Neural progenitor cell (in vitro differentiated cells): ENCODE measurements around the gene RGS6. TPM values are rescaled to one million over a fixed set of nuclear protein-coding genes. Genes with fewer than 3 reads are reported as not detected.

Experiments
- DNase-seq: peaks from one replicate; pipeline ENCODE4 v3.0.0-alpha.2; 2016; ENCODE audit warnings: low spot score
- H2AFZ ChIP-seq: fragments of 200-600 bp; sonication (generic); replicated peaks from 2 replicates; pipeline ENCODE4 v1.6.1; 2016; ENCODE audit warnings: antibody characterized with exemption
- H3F3A ChIP-seq: fragments of 200-600 bp; sonication (generic); 2 replicates; pipeline ENCODE4 v1.6.1; 2016; ENCODE audit warnings: antibody characterized with exemption, low read depth
- H3K27ac ChIP-seq: fragments of 200-600 bp; sonication (generic); 2 replicates; pipeline ENCODE4 v1.5.1; 2016; ENCODE audit warnings: mild to moderate bottlenecking
- H3K27me3 ChIP-seq: fragments of 200-600 bp; sonication (generic); 2 replicates; pipeline ENCODE4 v1.6.1; 2016; ENCODE audit warnings: mild to moderate bottlenecking, moderate library complexity
- H3K36me3 ChIP-seq: fragments of 200-600 bp; sonication (generic); 2 replicates; pipeline ENCODE4 v1.5.1; 2016
- H3K4me1 ChIP-seq: fragments of 200-600 bp; sonication (generic); 2 replicates; pipeline ENCODE4 v1.6.1; 2016; ENCODE audit warnings: mixed run types
- H3K4me2 ChIP-seq: fragments of 200-600 bp; sonication (generic); 2 replicates; pipeline ENCODE4 v1.6.1; 2016
- H3K4me3 ChIP-seq: fragments of 200-600 bp; sonication (generic); 2 replicates; pipeline ENCODE4 v1.5.1; 2016
- H3K79me2 ChIP-seq: fragments of 200-600 bp; sonication (generic); 2 replicates; pipeline ENCODE4 v1.6.1; 2016; ENCODE audit warnings: low read depth
- H3K9ac ChIP-seq: fragments of 200-600 bp; sonication (generic); 2 replicates; pipeline ENCODE4 v1.6.1; 2016
- H3K9me3 ChIP-seq: fragments of 200-600 bp; sonication (generic); 2 replicates; pipeline ENCODE4 v1.5.1; 2016; ENCODE audit warnings: low read depth
- H4K20me1 ChIP-seq: fragments of 200-600 bp; sonication (generic); 2 replicates; pipeline ENCODE4 v1.6.1; 2016; ENCODE audit warnings: low read depth
- H3K27ac Mint-ChIP-seq: 3 replicates; pipeline ENCODE4 v1.8.0; 2021; ENCODE audit warnings: mixed read lengths
- H3K27me3 Mint-ChIP-seq: 2 replicates; pipeline ENCODE4 v1.8.0; 2022; ENCODE audit warnings: low read depth, mild to moderate bottlenecking, inconsistent platforms, moderate library complexity, mixed read lengths; ENCODE audit not compliant: insufficient read depth
- H3K36me3 Mint-ChIP-seq: 3 replicates; pipeline ENCODE4 v1.8.0; 2021; ENCODE audit warnings: mixed read lengths
- H3K4me1 Mint-ChIP-seq: 3 replicates; pipeline ENCODE4 v1.8.0; 2021; ENCODE audit warnings: mixed read lengths
- H3K4me3 Mint-ChIP-seq: 3 replicates; pipeline ENCODE4 v1.8.0; 2021; ENCODE audit warnings: mild to moderate bottlenecking, moderate library complexity, mixed read lengths
- H3K9me3 Mint-ChIP-seq: 3 replicates; pipeline ENCODE4 v1.8.0; 2020; ENCODE audit warnings: mixed read lengths
- CTCF ChIP-seq: fragments of 200-600 bp; sonication (generic); IDR thresholded peaks from 2 replicates; pipeline ENCODE4 v1.5.1; 2017; ENCODE audit warnings: antibody characterized with exemption, mild to moderate bottlenecking
- EZH2 ChIP-seq: fragments of 200-600 bp; sonication (generic); IDR thresholded peaks from 2 replicates; pipeline ENCODE4 v1.6.1; 2017; ENCODE audit warnings: antibody characterized with exemption, mild to moderate bottlenecking, moderate library complexity
- EZH2phosphoT487 ChIP-seq: fragments of 200-600 bp; sonication (generic); IDR thresholded peaks from 2 replicates; pipeline ENCODE4 v1.6.1; 2017; ENCODE audit warnings: antibody characterized with exemption
- total RNA-seq: library from RNA; depleted of rRNA; stranded (reverse); fragments of >200 nt; gene quantifications from 2 replicates; pipeline ENCODE4 v1.2.3, GENCODE V29; 2015; ENCODE audit warnings: low replicate concordance

Gene RGS6
- total RNA-seq, 1 donor from 2014 or later, result 0.80 TPM

GRCh38 chr14:72075649-72076334 lies 143.6 kb downstream of the RGS6 start:
- Mint-ChIP-seq H3K27me3 (no peaks in the 10 kb centered on the region), H3K4me3 (no peak overlapping the region), H3K27ac (peak overlapping the region; percentile 5), H3K36me3 (no peaks in the 10 kb centered on the region), H3K4me1 (peaks cover 12% of the 10 kb centered on the region), H3K9me3 (peaks cover 4% of the 10 kb centered on the region)
- Histone ChIP-seq H3K4me1 (peaks cover 15% of the 10 kb centered on the region), H3K9ac (no peak overlapping the region), H3K4me2 (peak overlapping the region; percentile 14), H3K9me3 (no peaks in the 10 kb centered on the region), H3K36me3 (no peaks in the 10 kb centered on the region), H4K20me1 (no peaks in the 10 kb centered on the region), H3K4me3 (no peak overlapping the region), H3K79me2 (no peaks in the 10 kb centered on the region), H3K27me3 (no peaks in the 10 kb centered on the region), H3K27ac (peak overlapping the region; percentile 42), H3F3A (peaks cover 15% of the 10 kb centered on the region), H2AFZ (peak overlapping the region; percentile 2)
- no peak for TF ChIP-seq EZH2phosphoT487
- no peak for TF ChIP-seq EZH2
- TF ChIP-seq CTCF, result no peak
- peak; percentile 77 for DNase-seq

GRCh38 chr14:72081137-72081536 lies 148.9 kb downstream of the RGS6 start:
- Histone ChIP-seq H3F3A (peaks cover 6% of the 10 kb centered on the region), H4K20me1 (no peaks in the 10 kb centered on the region), H3K9me3 (no peaks in the 10 kb centered on the region), H3K4me3 (no peak overlapping the region), H3K4me2 (no peak overlapping the region), H3K9ac (no peak overlapping the region), H3K27ac (no peak overlapping the region), H2AFZ (no peak overlapping the region), H3K36me3 (no peaks in the 10 kb centered on the region), H3K79me2 (no peaks in the 10 kb centered on the region), H3K4me1 (peaks cover 2% of the 10 kb centered on the region), H3K27me3 (no peaks in the 10 kb centered on the region)
- Mint-ChIP-seq H3K36me3 (no peaks in the 10 kb centered on the region), H3K4me1 (peaks cover 1% of the 10 kb centered on the region), H3K4me3 (no peak overlapping the region), H3K27ac (no peak overlapping the region), H3K27me3 (no peaks in the 10 kb centered on the region), H3K9me3 (peaks cover 4% of the 10 kb centered on the region)
- no peak for DNase-seq
- TF ChIP-seq CTCF, result no peak
- TF ChIP-seq EZH2phosphoT487, result no peak
- no peak for TF ChIP-seq EZH2

GRCh38 chr14:72084935-72085334 lies 152.7 kb downstream of the RGS6 start:
- H3K4me2 ChIP-seq, result no peak overlapping the region
- H3K9me3 ChIP-seq, result no peaks in the 10 kb centered on the region
- Mint-ChIP-seq H3K9me3 (no peaks in the 10 kb centered on the region), H3K4me1 (no peaks in the 10 kb centered on the region), H3K27me3 (no peaks in the 10 kb centered on the region), H3K4me3 (no peak overlapping the region), H3K36me3 (no peaks in the 10 kb centered on the region), H3K27ac (no peak overlapping the region)
- H3K27me3 ChIP-seq, result no peaks in the 10 kb centered on the region
- H4K20me1 ChIP-seq, result no peaks in the 10 kb centered on the region
- no peak overlapping the region for H2AFZ ChIP-seq
- no peaks in the 10 kb centered on the region for H3K79me2 ChIP-seq
- no peak for DNase-seq
- H3K4me3 ChIP-seq, result no peak overlapping the region
- no peaks in the 10 kb centered on the region for H3K36me3 ChIP-seq
- H3K9ac ChIP-seq, result no peak overlapping the region
- TF ChIP-seq CTCF (no peak), EZH2 (no peak), EZH2phosphoT487 (no peak)
- no peaks in the 10 kb centered on the region for H3K4me1 ChIP-seq
- H3K27ac ChIP-seq, result no peak overlapping the region
- H3F3A ChIP-seq, result no peaks in the 10 kb centered on the region
